Endometrial microvascular endothelial cells (primary cell): Measurements from ENCODE around the gene PIK3CB. TPM values are rescaled to one million over a fixed set of nuclear protein-coding genes. Genes with fewer than 3 reads are reported as not detected.
"Not testable (repeated sequence)": the region's sequence is repeated elsewhere in the genome, so short reads cannot be mapped to it uniquely, and the experiment has no call there.

ENCODE experiments used
- in situ Hi-C: cut with HindIII; loops from 2 replicates; pipeline ENCODE4 v1.10.0; 2017; ENCODE audit warnings: low sequenced_read_pairs, low pct_unique_long_range_greater_than_20kb; ENCODE audit errors: inconsistent ontology term
- total RNA-seq: library from RNA; depleted of rRNA; stranded (reverse); fragments of >200 nt; gene quantifications from one replicate; pipeline ENCODE4 v1.2.3, GENCODE V29; 2015; ENCODE audit errors: inconsistent ontology term

PIK3CB gene
- total RNA-seq, 1 donor from 2014 or later: 29.4 TPM

- in situ Hi-C loops: no loop called here
These were observed 140.3 kb downstream of the PIK3CB start for GRCh38 chr3:138694287-138695007.

- in situ Hi-C loops: no loop called here
These were observed 142.6 kb downstream of the PIK3CB start for GRCh38 chr3:138692152-138692551.

GRCh38 chr3:138691351-138691750 is 143.4 kb downstream of the PIK3CB start:
- in situ Hi-C loops: no loop called here

GRCh38 chr3:138690036-138690435 is 144.7 kb downstream of the PIK3CB start:
- in situ Hi-C loops: no loop called here

- in situ Hi-C loops: no loop called here
These were observed 145.8 kb downstream of the PIK3CB start for GRCh38 chr3:138688871-138689299.

- in situ Hi-C loops: no loop called here
These were observed 147.5 kb downstream of the PIK3CB start for GRCh38 chr3:138687236-138687635.

- in situ Hi-C loops: no loop called here
These were observed 147.9 kb downstream of the PIK3CB start for GRCh38 chr3:138686771-138687221.

GRCh38 chr3:138684396-138684795 is 150.3 kb downstream of the PIK3CB start:
- in situ Hi-C loops: no loop called here

GRCh38 chr3:138682648-138683047 is 152.1 kb downstream of the PIK3CB start:
- in situ Hi-C loops: no loop called here

- in situ Hi-C loops: no loop called here
These were observed 153.1 kb downstream of the PIK3CB start for GRCh38 chr3:138681463-138682220.

- in situ Hi-C loops: not testable (repeated sequence)
These were observed 153.8 kb downstream of the PIK3CB start for GRCh38 chr3:138680974-138681373.

GRCh38 chr3:138678874-138679392 is 155.8 kb downstream of the PIK3CB start:
- in situ Hi-C loops: no loop called here

- in situ Hi-C loops: no loop called here
These were observed 156.6 kb downstream of the PIK3CB start for GRCh38 chr3:138678086-138678485.

- in situ Hi-C loops: no loop called here
These were observed 159.3 kb downstream of the PIK3CB start for GRCh38 chr3:138675393-138675792.

- in situ Hi-C loops: no loop called here
These were observed 160.8 kb downstream of the PIK3CB start for GRCh38 chr3:138673641-138674530.

- in situ Hi-C loops: no loop called here
These were observed 164.3 kb downstream of the PIK3CB start for GRCh38 chr3:138670407-138670806.

GRCh38 chr3:138668107-138668506 is 166.6 kb downstream of the PIK3CB start:
- in situ Hi-C loops: no loop called here

- in situ Hi-C loops: no loop called here
These were observed 177.2 kb downstream of the PIK3CB start for GRCh38 chr3:138657508-138657907.

GRCh38 chr3:138653567-138653966 is 181.2 kb downstream of the PIK3CB start:
- in situ Hi-C loops: no loop called here
